Measurements from ENCODE around the gene MAPK8.

GRCh38 chr10:48447356-48448215, 141.1 kb downstream of the MAPK8 start:
- TF ChIP-seq, protein P1, sequence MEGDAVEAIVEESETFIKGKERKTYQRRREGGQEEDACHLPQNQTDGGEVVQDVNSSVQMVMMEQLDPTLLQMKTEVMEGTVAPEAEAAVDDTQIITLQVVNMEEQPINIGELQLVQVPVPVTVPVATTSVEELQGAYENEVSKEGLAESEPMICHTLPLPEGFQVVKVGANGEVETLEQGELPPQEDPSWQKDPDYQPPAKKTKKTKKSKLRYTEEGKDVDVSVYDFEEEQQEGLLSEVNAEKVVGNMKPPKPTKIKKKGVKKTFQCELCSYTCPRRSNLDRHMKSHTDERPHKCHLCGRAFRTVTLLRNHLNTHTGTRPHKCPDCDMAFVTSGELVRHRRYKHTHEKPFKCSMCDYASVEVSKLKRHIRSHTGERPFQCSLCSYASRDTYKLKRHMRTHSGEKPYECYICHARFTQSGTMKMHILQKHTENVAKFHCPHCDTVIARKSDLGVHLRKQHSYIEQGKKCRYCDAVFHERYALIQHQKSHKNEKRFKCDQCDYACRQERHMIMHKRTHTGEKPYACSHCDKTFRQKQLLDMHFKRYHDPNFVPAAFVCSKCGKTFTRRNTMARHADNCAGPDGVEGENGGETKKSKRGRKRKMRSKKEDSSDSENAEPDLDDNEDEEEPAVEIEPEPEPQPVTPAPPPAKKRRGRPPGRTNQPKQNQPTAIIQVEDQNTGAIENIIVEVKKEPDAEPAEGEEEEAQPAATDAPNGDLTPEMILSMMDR (conservative IDR thresholded peaks at IDR 0.05; ENCODE audit: low read depth, low read length): no peak
- TF ChIP-seq SMC3 (IDR thresholded peaks at IDR 0.05; ENCODE audit: low read depth, low read length) (no peak), BHLHE40 (IDR thresholded peaks at IDR 0.05; ENCODE audit: low read depth, low read length) (no peak), CHD1 (IDR thresholded peaks at IDR 0.05; ENCODE audit: low read depth, low read length) (no peak), MAZ (IDR thresholded peaks at IDR 0.05; ENCODE audit: borderline replicate concordance, low read depth, low read length) (no peak), POLR2A (IDR thresholded peaks at IDR 0.05; ENCODE audit: low read depth, low read length) (no peak), MAFK (IDR thresholded peaks at IDR 0.05; ENCODE audit: low read depth, low read length) (no peak), RCOR1 (IDR thresholded peaks at IDR 0.05; ENCODE audit: insufficient replicate concordance, low read length) (no peak)

Measured in IMR-90 (cell line).